ENCODE results near the gene APPL2. TPM values are rescaled to one million over a fixed set of nuclear protein-coding genes. Genes with fewer than 3 reads are reported as not detected.

Gene APPL2
- total RNA-seq, 4 donors from 2014 or later, result 30.9 to 52.3 (median 35.2) TPM

- no peak overlapping the region for H3K27ac ChIP-seq
- 84 to 92% methylated on average over 3 of the region's 3 CpGs for WGBS, 2 donors
Observed at GRCh38 chr12:105142259-105142658, 93.7 kb downstream of the APPL2 start.

GRCh38 chr12:105141320-105141922 lies 94.6 kb downstream of the APPL2 start:
- WGBS, 2 donors, result 81 to 87% methylated on average over 6 of the region's 6 CpGs
- Histone ChIP-seq H3K27ac (no peak overlapping the region), H3K27me3 (no peaks in the 10 kb centered on the region), H3K9me3 (no peaks in the 10 kb centered on the region), H3K4me3 (no peak overlapping the region), H3K36me3 (peaks cover 0 to 97% (median 8%) of the 10 kb centered on the region in 3 donors), H3K4me1 (no peaks in the 10 kb centered on the region)
- intact Hi-C loops (cut with DNase I), result no loop called here
- no peak for DNase-seq
- TF ChIP-seq CTCF (IDR thresholded peaks at IDR 0.05) (no peak), POLR2A (IDR thresholded peaks at IDR 0.05) (no peak)

More at GRCh38 chr12:105142259-105142658, 93.7 kb downstream of the APPL2 start:
- DNase-seq, result no peak
- TF ChIP-seq POLR2A (IDR thresholded peaks at IDR 0.05), result no peak
- TF ChIP-seq CTCF (IDR thresholded peaks at IDR 0.05), result no peak
- H3K9me3 ChIP-seq, result no peaks in the 10 kb centered on the region
- H3K4me1 ChIP-seq, result no peaks in the 10 kb centered on the region
- H3K36me3 ChIP-seq, result peaks cover 0 to 97% (median 11%) of the 10 kb centered on the region in 3 donors
- no peaks in the 10 kb centered on the region for H3K27me3 ChIP-seq
- H3K4me3 ChIP-seq, result no peak overlapping the region
- intact Hi-C loops (cut with DNase I), result no loop called here

GRCh38 chr12:105138248-105138647 lies 97.7 kb downstream of the APPL2 start:
- no peak for TF ChIP-seq CTCF (IDR thresholded peaks at IDR 0.05)
- TF ChIP-seq POLR2A (IDR thresholded peaks at IDR 0.05), result no peak
- H3K36me3 ChIP-seq, result peaks cover 0 to 96% (median 8%) of the 10 kb centered on the region in 3 donors
- DNase-seq, result no peak
- no peaks in the 10 kb centered on the region for H3K4me1 ChIP-seq
- H3K27ac ChIP-seq, result no peak overlapping the region
- intact Hi-C loops (cut with DNase I), result no loop called here
- H3K27me3 ChIP-seq, result no peaks in the 10 kb centered on the region
- no peak overlapping the region for H3K4me3 ChIP-seq
- H3K9me3 ChIP-seq, result no peaks in the 10 kb centered on the region
- WGBS, 2 donors, result 82 to 96% methylated on average over 2 of the region's 2 CpGs

Other genes starting within 250 kb of the APPL2 start
- 1 to 10 TPM in 3 of 4 donors, under 1 TPM in 1; 0.76 to 9.3 (median 5.2) TPM for gene NOPCHAP1, start 249.9 kb downstream of the APPL2 start, total RNA-seq
- gene ALDH1L2, start 151.7 kb downstream of the APPL2 start, total RNA-seq, result 1 to 10 TPM in 3 of 4 donors, under 1 TPM in 1; 0.57 to 4.9 (median 1.1) TPM
- 10 to 100 TPM; 22.8 to 42.3 (median 36.8) TPM for gene WASHC4, start 128.4 kb downstream of the APPL2 start, total RNA-seq
- 10 to 100 TPM in 3 of 4 donors, 1 to 10 TPM in 1; 8.5 to 56.3 (median 13.7) TPM for gene C12orf75, start 94.5 kb upstream of the APPL2 start, total RNA-seq

All from esophagus squamous epithelium (tissue), 5 donors.